NB4 (cell line): ENCODE data around the gene CRAMP1.

Experiments used
- DNase-seq: peaks from one replicate; pipeline ENCODE4 v3.0.0; 2010; ENCODE audit warnings: low read depth
- H3K4me3 ChIP-seq: one replicate; pipeline ENCODE4 v1.5.1; 2011; ENCODE audit warnings: mild to moderate bottlenecking, low read depth, low read length, moderate library complexity
- MYC ChIP-seq: IDR thresholded peaks from 2 replicates; pipeline ENCODE4 v1.6.1; 2011; ENCODE audit warnings: low read depth, low read length
- POLR2A ChIP-seq: IDR thresholded peaks from 2 replicates; pipeline ENCODE4 v1.6.1; 2011; ENCODE audit warnings: mild to moderate bottlenecking; ENCODE audit not compliant: insufficient read length; ENCODE audit errors: extremely low read depth
- TF ChIP-seq, protein P1 (sequence below): IDR thresholded peaks from one replicate; pipeline ENCODE4 v1.5.1; 2012; ENCODE audit warnings: low read depth, low read length
- TF ChIP-seq, protein P2 (sequence below): IDR thresholded peaks from 2 replicates; pipeline ENCODE4 v1.6.1; 2011; ENCODE audit warnings: low read depth, low read length

Gene CRAMP1

DNA sequence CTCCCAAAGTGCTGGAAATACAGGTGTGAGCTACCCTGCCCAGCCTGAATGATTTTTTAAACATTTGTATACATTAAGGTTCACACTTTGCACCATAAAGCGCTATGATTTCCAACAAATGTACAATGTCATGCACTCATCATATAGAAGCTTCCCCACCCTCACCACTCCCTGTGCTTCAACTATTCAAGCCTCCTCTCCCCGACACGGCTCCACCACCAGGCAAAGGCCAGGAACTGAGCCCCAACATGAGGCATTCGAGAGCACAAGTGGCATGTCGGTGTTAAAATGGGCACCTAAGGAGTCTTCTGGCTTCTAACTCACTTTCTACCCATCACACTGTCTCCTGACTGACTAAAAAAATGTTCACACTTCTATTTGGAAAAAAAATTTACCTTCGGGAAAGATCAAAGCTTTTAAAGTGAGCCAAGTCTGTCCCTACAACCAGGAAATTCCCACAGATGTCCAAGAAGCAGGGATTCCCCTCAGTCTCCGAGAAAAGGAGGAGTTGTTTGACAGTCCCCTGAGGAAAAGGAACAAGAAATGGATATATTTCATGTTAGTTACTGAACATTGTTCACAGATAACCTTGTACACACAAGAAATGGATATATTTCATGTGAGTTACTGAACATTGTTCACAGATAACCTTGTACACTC lies 41.0 kb upstream of the CRAMP1 start:
- no peak overlapping the region for H3K4me3 ChIP-seq
- no peak for DNase-seq
- TF ChIP-seq, protein P1, sequence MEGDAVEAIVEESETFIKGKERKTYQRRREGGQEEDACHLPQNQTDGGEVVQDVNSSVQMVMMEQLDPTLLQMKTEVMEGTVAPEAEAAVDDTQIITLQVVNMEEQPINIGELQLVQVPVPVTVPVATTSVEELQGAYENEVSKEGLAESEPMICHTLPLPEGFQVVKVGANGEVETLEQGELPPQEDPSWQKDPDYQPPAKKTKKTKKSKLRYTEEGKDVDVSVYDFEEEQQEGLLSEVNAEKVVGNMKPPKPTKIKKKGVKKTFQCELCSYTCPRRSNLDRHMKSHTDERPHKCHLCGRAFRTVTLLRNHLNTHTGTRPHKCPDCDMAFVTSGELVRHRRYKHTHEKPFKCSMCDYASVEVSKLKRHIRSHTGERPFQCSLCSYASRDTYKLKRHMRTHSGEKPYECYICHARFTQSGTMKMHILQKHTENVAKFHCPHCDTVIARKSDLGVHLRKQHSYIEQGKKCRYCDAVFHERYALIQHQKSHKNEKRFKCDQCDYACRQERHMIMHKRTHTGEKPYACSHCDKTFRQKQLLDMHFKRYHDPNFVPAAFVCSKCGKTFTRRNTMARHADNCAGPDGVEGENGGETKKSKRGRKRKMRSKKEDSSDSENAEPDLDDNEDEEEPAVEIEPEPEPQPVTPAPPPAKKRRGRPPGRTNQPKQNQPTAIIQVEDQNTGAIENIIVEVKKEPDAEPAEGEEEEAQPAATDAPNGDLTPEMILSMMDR, result no peak
- no peak for TF ChIP-seq POLR2A
- TF ChIP-seq, protein P2, sequence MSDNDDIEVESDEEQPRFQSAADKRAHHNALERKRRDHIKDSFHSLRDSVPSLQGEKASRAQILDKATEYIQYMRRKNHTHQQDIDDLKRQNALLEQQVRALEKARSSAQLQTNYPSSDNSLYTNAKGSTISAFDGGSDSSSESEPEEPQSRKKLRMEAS, result no peak
- no peak for TF ChIP-seq MYC

DNA sequence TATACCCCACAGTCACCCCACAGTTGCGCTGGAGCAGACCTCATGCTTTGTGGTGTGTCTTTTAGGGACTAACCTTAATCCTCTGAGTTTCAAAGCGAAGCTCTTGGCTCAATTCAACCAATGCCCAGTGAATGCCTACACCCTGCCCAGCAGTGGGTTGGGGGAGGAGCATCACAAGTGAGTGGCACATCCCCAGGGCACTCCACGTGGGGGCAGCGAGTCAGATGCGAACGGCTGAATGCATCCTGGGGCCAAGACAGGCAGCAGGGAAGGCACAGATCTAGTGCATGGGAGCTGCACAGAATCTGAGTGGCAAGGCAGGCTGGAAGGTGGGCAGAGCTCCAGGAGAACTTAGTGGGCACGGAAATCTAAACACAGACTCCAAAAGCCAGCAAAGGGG lies 39.5 kb upstream of the CRAMP1 start:
- TF ChIP-seq MYC (no peak), POLR2A (no peak)
- TF ChIP-seq, protein P2, result no peak
- TF ChIP-seq, protein P1, result no peak
- DNase-seq, result no peak
- H3K4me3 ChIP-seq, result no peak overlapping the region

DNA sequence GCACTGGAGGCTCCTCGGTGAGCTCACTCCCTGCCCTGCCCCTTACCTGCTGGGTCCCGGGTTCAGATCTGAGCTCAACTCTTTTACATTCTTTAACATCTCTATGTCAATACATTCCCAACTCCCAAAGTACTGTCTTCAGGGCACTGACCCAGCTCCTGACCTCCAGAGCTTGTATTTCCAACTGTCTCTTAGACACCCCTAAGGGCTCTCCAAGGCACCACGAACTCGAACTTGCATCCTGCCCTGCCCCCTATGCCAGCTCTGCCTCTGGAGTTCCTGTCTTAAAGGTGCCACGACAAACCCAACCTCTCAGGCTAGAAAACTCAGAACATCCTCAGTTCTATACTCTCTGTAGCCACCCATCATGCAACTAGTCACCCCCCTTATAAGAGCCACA lies 38.9 kb upstream of the CRAMP1 start:
- DNase-seq, result no peak
- TF ChIP-seq, protein P1, result no peak
- no peak for TF ChIP-seq MYC
- no peak overlapping the region for H3K4me3 ChIP-seq

DNA sequence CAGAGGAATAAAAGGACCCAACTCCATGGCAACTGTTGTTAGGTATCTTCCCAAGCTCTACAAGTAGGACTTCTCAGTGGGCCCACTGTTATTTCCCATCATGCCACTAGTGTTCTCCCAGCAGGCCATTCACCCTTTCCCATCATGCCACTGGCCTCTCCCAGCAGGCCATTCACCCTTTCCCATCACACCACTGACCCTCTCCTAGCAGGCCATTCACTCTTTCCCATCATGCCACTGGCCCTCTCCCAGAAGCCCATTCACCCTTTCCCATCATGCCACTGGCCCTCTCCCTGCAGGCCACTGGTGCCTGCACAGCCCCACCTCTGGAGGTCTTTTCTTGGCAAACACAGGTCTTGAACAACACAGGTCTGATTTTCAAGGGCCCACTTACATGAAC lies 36.6 kb upstream of the CRAMP1 start:
- DNase-seq, result peak; percentile 4
- H3K4me3 ChIP-seq, result no peak overlapping the region

DNA sequence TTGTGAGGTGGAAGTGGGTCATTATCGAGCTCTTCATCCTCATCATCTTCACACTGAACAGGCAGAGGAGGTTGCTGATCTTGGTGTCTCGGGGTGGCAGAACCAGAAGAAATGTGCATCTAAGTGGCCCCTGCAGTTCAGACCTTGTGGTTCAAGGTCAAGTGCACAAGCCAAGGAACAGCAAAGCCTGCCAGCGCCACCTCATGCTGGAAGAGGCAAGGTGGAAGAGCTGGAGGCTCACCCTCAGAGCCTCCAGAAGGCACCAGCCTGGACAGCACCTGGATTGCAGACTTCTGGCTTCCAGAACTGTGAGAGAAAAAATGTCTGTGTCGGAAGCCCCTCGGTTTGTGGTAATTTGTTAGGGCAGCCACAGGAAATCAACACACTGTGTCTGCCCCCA lies 32.9 kb upstream of the CRAMP1 start:
- TF ChIP-seq, protein P2, result no peak
- TF ChIP-seq MYC (no peak), POLR2A (no peak)
- TF ChIP-seq, protein P1, result no peak
- DNase-seq, result peak; percentile 20
- no peak overlapping the region for H3K4me3 ChIP-seq

More for the DNA sequence above, 36.6 kb upstream of the CRAMP1 start:
- TF ChIP-seq, protein P1, result no peak
- TF ChIP-seq POLR2A, result no peak
- TF ChIP-seq MYC, result no peak
- TF ChIP-seq, protein P2, result no peak

DNA sequence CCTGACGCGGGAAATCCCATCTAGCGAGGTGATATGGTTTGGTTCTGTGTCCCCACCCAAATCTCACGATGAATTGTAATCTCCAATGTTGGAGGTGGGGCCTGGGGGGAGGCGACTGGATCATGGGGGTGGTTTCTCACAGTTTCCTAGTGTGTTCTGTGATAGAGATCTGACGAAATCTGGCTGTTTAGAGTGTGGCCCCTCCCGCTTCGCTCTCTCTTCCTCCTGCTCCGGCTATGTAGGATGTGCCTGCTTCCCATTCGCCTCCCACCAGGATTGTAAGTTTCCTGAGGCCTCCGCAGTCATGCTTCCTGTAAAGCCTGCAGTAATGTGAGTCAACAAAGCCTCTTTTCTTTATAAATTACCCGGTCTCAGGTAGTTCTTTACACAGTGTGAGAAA lies 31.9 kb upstream of the CRAMP1 start:
- DNase-seq, result no peak
- H3K4me3 ChIP-seq, result no peak overlapping the region
- TF ChIP-seq, protein P2, result no peak
- no peak for TF ChIP-seq MYC
- TF ChIP-seq, protein P1, result no peak
- TF ChIP-seq POLR2A, result no peak
